Measurements from ENCODE around the gene SERPINB4. TPM values are rescaled to one million over a fixed set of nuclear protein-coding genes. Genes with fewer than 3 reads are reported as not detected.

SERPINB4 gene
- total RNA-seq, 8 experiments from 2014 or later = 0.14 to 0.99 (median 0.29) TPM; not detected in 5

Other genes with a start within 250 kb of the SERPINB4 start
- gene VPS4B, start 221.8 kb downstream of the SERPINB4 start, total RNA-seq = 10 to 100 TPM; 21.1 to 47.2 (median 35.3) TPM
- under 1 TPM in 3 of 8 experiments, not detected in 5; 0.21 to 0.66 (median 0.41) TPM for gene SERPINB5, start 167.3 kb downstream of the SERPINB4 start, total RNA-seq
- gene SERPINB12, start 101.9 kb downstream of the SERPINB4 start, total RNA-seq = under 1 TPM in 1 of 8 experiments, not detected in 7; 0.21 TPM
- under 1 TPM in 5 of 8 experiments, not detected in 3; 0.18 to 0.76 (median 0.73) TPM for gene SERPINB13, start 56.9 kb downstream of the SERPINB4 start, total RNA-seq
- gene SERPINB3, start 17.6 kb upstream of the SERPINB4 start, total RNA-seq = under 1 TPM in 2 of 8 experiments, not detected in 6; 0.14 to 0.27 TPM
- under 1 TPM in 3 of 8 experiments, not detected in 5; 0.32 to 0.57 (median 0.42) TPM for gene SERPINB11, start 58.7 kb upstream of the SERPINB4 start, total RNA-seq
- gene SERPINB7, start 131.2 kb upstream of the SERPINB4 start, total RNA-seq = under 1 TPM in 2 of 8 experiments, not detected in 6; 0.19 to 0.21 TPM
- under 1 TPM in 1 of 8 experiments, not detected in 7; 0.31 TPM for gene SERPINB2, start 243.4 kb upstream of the SERPINB4 start, total RNA-seq